Measurements from ENCODE around the gene PSTPIP1.

DNA sequence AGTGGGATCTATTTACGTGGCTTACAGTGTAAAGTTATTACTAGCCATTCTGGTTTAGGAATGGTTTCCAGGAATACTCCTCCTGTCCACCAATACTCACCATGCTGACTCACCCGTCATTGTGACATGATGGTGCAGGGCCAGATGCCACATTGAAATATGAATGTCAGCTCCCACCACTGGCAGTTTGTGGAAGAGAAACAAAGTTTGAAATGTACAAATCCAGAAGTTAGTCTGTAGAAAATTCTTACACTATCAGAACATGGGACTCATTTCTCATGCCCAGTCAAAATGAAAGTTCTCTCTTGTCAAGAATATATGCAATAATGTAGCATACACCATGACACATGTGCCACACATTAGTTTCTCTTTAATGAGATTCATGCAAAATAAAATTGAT is 90.4 kb downstream of the PSTPIP1 start:
- TF ChIP-seq, protein P1, sequence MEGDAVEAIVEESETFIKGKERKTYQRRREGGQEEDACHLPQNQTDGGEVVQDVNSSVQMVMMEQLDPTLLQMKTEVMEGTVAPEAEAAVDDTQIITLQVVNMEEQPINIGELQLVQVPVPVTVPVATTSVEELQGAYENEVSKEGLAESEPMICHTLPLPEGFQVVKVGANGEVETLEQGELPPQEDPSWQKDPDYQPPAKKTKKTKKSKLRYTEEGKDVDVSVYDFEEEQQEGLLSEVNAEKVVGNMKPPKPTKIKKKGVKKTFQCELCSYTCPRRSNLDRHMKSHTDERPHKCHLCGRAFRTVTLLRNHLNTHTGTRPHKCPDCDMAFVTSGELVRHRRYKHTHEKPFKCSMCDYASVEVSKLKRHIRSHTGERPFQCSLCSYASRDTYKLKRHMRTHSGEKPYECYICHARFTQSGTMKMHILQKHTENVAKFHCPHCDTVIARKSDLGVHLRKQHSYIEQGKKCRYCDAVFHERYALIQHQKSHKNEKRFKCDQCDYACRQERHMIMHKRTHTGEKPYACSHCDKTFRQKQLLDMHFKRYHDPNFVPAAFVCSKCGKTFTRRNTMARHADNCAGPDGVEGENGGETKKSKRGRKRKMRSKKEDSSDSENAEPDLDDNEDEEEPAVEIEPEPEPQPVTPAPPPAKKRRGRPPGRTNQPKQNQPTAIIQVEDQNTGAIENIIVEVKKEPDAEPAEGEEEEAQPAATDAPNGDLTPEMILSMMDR (IDR thresholded peaks at IDR 0.05), result no peak
- TF ChIP-seq EP300 (IDR thresholded peaks at IDR 0.05), result no peak
